ENCODE data around the gene FGF18.

FGF18 gene

GRCh38 chr5:171420431-171421241, 1.2 kb downstream of the FGF18 start:
- TF ChIP-seq FOXP2 (optimal IDR thresholded peaks at IDR 0.05; ENCODE audit: borderline replicate concordance, extremely low read depth, extremely low read length, insufficient read depth), result no peak

DNA sequence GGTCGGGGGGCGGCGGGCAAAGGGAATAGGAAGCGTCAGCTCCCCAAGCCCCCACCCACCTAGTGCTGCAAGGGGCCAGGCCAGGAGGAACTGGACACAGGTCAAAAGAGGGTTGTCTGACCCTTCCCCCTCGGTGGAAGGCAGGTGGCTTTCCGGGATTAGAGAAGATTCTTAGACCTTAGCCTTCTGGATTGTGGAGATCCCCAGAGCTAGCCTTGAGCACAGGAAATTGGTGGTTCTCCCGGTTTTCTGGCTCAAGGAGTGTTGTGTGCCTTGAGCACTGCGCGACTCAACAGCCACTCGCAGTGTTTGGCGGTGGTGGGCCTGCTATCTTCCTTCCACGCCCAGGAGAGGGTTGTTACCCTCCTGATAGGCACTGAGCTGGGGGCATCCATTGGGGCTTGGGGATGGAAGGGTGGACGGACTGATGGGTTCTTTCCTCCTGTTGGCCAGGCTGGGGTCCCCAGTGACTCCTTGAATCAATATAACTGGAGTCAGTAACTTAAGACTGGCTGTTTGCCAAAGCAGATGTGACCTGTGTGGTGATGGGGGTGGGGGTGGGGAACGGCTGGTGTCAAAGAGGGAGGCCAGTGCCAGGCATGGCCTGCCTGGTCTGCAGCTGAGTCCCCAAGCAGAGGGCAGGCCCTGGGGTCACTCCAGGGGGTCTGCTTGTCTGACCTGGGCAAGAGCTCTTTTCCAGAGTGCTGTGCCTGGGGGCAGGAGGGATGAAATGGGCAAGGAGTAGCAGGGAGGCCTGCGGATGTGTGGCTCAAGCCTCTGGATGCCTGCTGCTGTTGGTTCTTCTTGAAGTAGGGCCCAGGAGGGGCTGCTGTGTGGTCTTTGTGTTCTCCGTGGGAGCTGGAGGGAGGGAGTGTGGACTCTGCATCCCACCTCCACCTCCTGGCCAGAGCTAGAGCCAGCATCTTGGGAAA, 2.1 kb downstream of the FGF18 start:
- TF ChIP-seq FOXP2 (optimal IDR thresholded peaks at IDR 0.05; ENCODE audit: borderline replicate concordance, extremely low read depth, extremely low read length, insufficient read depth), result no peak
- no peak for TF ChIP-seq TAF1 (IDR thresholded peaks at IDR 0.05; ENCODE audit: borderline replicate concordance, insufficient read depth, low read length)

DNA sequence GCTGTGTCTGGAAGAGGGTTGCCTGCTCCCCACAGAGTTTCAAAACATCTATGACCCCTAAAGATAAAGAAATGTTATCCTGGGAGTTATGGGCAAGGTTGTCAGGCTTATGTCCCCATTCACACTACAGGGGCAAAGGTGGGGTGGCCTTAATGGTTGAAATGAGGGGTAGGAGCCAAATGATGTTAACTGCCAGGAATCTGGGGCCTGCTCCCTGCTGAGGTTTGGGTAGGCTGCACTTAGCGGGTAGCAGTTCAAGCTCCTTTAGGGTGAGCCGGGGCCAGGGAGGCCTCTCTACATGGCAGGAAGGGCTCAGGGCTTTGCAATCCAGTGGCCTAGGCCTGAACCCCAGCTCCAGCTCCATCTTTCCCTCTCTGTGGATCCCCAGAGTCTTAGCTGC, 3.0 kb downstream of the FGF18 start:
- no peak for TF ChIP-seq SIN3A (IDR thresholded peaks at IDR 0.05; ENCODE audit: borderline replicate concordance, insufficient read depth, low read length)
- no peak for TF ChIP-seq TAF1 (IDR thresholded peaks at IDR 0.05; ENCODE audit: borderline replicate concordance, insufficient read depth, low read length)

DNA sequence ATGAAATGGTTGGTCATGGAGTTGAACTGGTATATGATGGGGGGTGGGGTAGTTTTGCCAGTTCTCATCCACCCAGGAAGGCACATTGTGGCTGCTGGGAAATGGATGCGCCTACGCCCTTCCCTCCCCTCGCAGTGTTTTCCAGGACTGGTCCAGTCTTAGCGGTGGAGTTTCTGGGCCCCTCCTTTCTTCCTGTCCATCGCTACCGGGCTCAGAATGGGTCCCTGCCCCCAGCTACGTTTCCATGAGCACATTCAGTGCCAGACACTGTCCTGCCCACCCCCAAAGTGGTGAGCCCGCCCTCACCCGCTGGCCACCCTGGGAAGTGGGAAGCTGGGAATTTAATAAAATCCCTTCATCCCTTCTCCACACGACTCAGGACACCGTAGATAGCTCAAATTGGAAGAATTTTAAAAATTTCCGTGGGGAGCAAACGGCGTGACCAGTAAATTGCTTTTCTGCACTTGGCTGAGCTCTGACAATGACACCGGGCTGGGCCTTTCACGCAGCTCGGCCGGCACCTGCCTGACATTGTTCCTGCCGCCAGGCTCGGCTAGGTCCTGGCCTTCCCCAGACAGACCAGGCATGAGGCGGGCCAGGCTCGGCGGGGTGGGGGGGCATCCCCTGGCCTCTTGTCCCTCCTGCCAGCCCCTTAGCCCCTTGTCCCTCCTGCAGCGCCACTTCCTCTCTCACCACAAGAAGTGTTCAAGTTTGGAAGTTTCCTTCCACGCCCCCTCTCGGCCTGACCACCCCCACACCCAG, 3.6 kb downstream of the FGF18 start:
- TF ChIP-seq POLR2AphosphoS5 (IDR thresholded peaks at IDR 0.05; ENCODE audit: low read depth, low read length), result no peak
- no peak for TF ChIP-seq SIN3A (IDR thresholded peaks at IDR 0.05; ENCODE audit: borderline replicate concordance, insufficient read depth, low read length)
- TF ChIP-seq TAF1 (IDR thresholded peaks at IDR 0.05; ENCODE audit: borderline replicate concordance, insufficient read depth, low read length), result no peak
- no peak for TF ChIP-seq FOXP2 (optimal IDR thresholded peaks at IDR 0.05; ENCODE audit: borderline replicate concordance, extremely low read depth, extremely low read length, insufficient read depth)
- no peak for TF ChIP-seq REST (IDR thresholded peaks at IDR 0.05; ENCODE audit: insufficient read depth in 1 of 2, low read depth in 2 of 2, low read length in 2 of 2)

DNA sequence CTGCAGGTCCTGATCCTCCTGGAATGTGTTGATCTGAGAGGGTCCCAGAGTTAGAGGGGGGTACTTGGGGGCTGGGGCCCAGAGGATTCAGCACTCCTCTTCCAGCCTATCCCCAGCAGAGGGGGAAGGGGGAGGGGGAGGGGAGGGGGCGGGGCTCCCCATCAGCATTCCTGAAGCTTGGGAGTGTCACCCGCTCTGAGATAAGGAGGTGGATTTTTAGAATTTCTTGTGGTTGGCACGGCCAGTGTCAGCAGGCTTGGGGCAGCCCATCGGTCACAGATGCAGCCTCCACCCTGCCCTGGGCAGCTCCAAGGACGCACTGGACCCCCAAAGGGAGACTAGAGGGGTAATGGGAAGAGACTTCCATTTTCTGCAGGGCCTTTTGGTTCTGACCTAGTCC, 5.3 kb downstream of the FGF18 start:
- TF ChIP-seq POLR2AphosphoS5 (IDR thresholded peaks at IDR 0.05; ENCODE audit: low read depth, low read length) (no peak), SIN3A (IDR thresholded peaks at IDR 0.05; ENCODE audit: borderline replicate concordance, insufficient read depth, low read length) (no peak), FOXP2 (optimal IDR thresholded peaks at IDR 0.05; ENCODE audit: borderline replicate concordance, extremely low read depth, extremely low read length, insufficient read depth) (no peak), REST (IDR thresholded peaks at IDR 0.05; ENCODE audit: insufficient read depth in 1 of 2, low read depth in 2 of 2, low read length in 2 of 2) (no peak), TAF1 (IDR thresholded peaks at IDR 0.05; ENCODE audit: borderline replicate concordance, insufficient read depth, low read length) (no peak)

DNA sequence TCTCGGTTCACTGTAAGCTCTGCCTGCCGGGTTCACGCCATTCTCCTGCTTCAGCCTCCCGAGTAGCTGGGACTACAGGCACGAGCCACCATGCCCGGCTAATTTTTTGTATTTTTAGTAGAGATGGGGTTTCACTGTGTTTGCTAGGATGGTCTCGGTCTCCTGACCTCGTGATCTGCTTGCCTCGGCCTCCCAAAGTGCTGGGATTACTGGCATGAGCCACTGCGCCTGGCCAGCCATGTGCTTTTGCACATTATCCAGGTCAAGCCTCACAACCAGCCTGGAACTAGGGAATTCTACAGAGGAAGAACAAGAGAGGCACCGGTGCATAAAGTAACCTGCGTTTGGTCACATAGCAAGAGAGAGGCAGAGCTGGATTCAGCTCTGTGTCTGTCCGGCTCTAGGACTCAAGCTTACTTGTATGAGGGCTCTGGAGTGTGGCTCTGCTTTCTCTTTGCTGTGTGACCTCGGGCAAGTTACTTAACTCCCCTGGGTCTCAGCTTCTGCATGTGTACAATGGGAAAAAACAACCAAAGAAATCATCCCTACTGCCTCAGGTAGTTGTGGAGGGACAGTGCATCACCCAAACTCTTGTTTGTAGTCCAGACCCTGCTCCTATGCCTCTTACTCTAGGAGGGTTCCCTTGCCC, 6.3 kb downstream of the FGF18 start:
- TF ChIP-seq POLR2AphosphoS5 (IDR thresholded peaks at IDR 0.05; ENCODE audit: low read depth, low read length) (no peak), TAF1 (IDR thresholded peaks at IDR 0.05; ENCODE audit: borderline replicate concordance, insufficient read depth, low read length) (no peak), REST (IDR thresholded peaks at IDR 0.05; ENCODE audit: insufficient read depth in 1 of 2, low read depth in 2 of 2, low read length in 2 of 2) (no peak), SIN3A (IDR thresholded peaks at IDR 0.05; ENCODE audit: borderline replicate concordance, insufficient read depth, low read length) (no peak), FOXP2 (optimal IDR thresholded peaks at IDR 0.05; ENCODE audit: borderline replicate concordance, extremely low read depth, extremely low read length, insufficient read depth) (no peak)
